Hepatocyte (in vitro differentiated cells): ENCODE measurements around the gene ARHGAP22.

Experiments
- CTCF ChIP-seq: fragments of 200-600 bp; sonication (generic); IDR thresholded peaks from 2 replicates; pipeline ENCODE4 v1.5.1; 2016; ENCODE audit warnings: antibody characterized with exemption, mild to moderate bottlenecking; ENCODE audit not compliant: poor library complexity
- EZH2 ChIP-seq: fragments of 200-600 bp; sonication (generic); IDR thresholded peaks from 2 replicates; pipeline ENCODE4 v1.6.1; 2016; ENCODE audit warnings: antibody characterized with exemption, mild to moderate bottlenecking, borderline replicate concordance
- EZH2phosphoT487 ChIP-seq: fragments of 200-600 bp; sonication (generic); IDR thresholded peaks from one replicate; pipeline ENCODE4 v1.6.1; 2018; ENCODE audit warnings: antibody characterized with exemption, mild to moderate bottlenecking, low read depth, moderate library complexity; ENCODE audit not compliant: unreplicated experiment, severe bottlenecking

- TF ChIP-seq CTCF (no peak), EZH2 (no peak), EZH2phosphoT487 (no peak)
Observed at GRCh38 chr10:48456808-48457761, 147.8 kb downstream of the ARHGAP22 start.
